NCI-H345 (cell line): Measurements from ENCODE around the gene RPRD1A.
"Not testable (repeated sequence)": the region's sequence is repeated elsewhere in the genome, so short reads cannot be mapped to it uniquely, and the experiment has no call there.

Source experiments
- DNase-seq: peaks from one replicate; lab custom pipeline; 2025; lab: John Stamatoyannopoulos, UW

Gene RPRD1A

DNA sequence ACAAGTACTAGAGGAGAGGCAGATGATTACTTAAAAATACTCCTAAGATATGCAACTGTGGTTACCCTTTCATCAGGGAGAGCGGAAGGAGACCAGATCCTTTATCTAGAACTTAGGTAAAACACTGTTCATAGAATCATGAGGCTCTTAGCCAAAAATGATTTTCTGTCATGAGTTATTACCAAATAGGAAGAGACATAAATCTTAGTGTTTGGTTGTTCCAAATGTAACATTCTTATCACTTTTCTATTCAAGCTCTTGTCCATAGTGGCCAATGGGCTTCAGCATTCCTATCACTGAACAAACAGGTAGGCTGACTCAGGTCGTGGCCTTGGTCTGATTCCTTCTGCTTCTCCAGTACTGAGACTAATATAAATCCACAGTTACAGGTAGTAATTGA is 38.5 kb downstream of the RPRD1A start:
- no peak for DNase-seq

DNA sequence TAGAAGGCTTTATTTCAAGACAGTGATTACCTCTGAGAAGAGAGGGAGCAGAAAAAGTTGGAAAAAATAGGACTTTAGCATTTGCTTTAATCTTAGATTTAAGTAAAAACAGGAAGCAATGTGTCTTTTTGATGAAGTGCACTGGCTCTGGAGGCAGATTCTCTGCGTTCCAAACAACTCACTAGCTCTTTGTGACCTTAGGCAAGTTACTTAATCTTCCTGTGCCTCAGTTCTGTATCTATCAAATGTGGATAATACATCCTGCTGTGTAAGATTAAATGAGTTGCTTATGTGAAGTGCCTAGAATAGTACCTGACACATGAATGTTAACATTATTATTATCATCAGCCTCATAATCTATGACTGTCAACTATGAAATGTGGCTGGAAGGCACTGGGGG is 42.3 kb downstream of the RPRD1A start:
- DNase-seq = no peak

DNA sequence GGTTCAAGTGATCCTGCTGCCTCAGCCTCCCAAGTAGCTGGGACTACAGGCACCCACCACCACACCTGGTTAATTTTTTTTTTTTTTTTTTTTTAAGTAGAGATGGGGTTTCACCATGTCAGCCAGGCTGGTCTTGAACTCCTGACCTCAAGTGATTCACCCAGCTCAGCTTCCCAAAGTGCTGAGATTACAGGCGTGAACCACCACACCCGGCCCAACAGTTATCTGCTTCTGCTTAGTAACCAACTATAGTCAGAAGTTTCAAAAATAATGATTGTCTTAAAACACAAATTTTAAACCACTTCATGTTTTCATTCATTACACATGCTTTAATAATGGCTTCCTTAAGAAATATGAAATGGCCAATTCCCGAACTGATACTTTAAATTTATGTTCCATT is 43.1 kb downstream of the RPRD1A start:
- not testable (repeated sequence) for DNase-seq

DNA sequence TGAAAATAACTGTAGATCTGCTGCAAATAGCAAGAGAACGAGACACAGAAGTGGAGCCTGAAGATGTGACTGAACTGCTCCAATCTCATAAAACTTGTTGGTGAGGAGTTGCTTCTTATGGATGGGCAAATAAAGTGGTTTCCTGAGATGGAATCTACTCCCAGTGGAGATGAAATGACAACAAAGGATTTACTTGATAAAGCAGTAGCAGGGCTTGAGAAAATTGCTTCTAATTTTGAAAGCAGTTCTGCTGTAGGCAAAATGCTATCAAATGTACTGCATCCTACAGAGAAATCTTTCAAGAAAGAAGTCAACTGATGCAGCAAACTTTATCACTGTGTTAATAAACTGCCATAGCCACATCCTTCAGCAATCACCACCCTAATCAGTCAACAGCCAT is 44.0 kb downstream of the RPRD1A start:
- DNase-seq = no peak

DNA sequence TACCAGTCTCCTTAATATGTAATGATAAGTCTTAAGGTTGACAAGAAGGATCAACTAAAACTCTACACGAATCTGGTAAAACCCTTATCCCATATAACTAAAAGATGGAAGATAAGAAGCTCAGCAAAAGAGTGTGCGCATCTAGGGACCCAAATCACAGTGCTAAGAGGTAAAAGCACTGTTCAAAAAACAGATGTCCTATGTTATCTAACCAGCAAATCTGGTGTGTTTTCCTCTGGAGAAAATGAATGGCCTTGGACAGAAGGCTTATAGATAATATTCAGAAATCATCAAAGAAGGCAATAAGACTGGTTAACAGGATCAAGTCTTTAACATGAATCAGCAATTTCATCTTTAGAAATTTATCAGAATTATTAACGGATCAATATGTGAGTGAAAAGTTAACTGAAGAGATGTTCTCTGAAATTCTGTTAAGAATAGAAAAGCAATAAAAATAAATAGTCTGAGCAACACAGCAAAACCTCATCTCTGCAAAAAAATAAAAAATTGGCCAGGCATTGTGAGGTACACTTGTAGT is 47.1 kb downstream of the RPRD1A start:
- no peak for DNase-seq

DNA sequence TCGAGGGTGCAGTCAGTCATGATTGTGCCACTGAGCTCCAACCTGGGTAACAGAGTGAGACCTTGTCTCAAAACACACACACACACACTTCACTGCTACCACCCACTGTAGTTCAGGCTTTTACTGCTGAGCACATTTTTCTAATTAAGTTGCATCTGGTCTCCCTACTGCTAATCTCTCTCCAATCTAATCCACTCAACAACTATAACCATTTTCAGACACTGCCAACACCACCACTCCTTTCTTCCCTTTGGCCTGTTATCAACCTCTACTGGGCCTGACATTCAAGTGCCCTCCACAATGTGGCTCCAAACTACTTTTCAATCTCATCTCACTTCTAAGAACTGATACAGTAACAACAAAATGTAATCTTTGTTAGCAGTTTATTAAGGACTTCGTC is 50.1 kb downstream of the RPRD1A start:
- no peak for DNase-seq

DNA sequence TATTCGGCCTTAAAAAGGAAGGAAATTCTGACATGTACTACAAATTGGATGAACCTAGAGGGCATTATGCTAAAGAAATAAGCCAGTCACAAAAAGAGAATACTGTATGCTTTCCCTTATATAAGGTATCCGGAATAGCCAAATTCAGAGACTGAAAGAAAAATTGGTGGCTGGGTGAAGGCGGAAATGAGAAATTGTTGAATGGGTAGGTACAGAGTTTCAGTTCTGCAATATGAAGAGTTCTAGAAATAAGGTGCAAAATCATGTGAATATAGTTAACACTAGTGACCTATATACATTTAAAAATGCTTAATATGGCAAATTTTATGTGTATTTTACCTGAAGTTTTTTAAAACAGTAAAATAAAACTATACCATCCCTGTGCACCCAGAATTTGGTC is 51.7 kb downstream of the RPRD1A start:
- DNase-seq = no peak

DNA sequence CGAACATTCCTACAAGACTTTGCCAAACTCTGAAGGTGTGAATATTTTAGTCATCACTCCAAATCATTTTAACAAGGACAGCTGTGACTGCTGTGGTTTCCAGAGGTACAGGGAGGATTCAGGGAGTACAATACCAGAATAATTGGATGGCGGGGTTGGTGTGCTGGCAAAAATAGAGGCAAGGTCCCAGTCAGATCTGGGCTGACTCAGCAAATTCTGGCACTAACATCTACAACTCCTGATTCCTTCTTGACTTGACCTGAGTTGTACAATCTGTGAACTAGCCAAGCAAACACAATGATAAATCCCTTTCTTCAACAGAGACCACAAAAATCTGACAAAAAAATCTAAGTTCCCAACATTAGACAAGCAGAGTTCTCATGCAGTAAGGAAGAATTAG is 54.5 kb downstream of the RPRD1A start:
- no peak for DNase-seq

DNA sequence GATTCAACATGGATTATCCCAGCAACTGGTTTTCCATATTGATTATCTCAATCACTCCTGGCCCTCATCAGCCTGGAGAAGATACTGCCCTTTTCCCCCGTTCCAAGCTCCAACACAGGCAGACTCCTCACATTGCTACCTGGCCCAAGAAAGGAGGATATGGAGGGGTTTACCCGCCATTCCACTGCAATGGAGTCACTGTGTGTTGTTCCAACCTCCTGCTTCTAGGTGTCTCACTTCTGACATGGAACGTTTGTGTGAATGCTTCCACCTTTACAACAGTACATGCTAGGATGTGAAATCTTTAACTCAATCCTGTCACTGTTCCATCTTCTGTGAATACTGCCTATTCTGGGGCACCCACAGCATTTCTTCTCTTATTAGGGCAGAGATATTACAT is 58.1 kb downstream of the RPRD1A start:
- no peak for DNase-seq

DNA sequence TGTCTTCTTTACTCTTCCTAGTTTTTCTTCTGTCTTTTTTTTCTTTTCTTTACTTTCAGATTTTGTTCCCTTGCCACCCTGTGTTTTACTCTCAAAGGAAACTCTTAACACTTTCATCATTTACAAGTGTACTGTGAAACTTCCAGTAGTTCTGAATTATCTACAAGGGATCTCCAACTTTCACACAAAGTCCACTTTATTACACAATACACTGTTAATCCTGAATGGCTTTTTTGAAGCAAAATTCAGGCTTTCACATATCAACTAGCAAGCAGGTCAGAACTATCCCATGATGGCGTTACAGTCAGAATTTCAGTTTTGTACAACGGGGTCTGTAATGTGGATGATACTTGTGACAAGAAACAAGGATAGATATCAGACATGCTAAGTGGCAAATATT is 60.4 kb downstream of the RPRD1A start:
- no peak for DNase-seq

DNA sequence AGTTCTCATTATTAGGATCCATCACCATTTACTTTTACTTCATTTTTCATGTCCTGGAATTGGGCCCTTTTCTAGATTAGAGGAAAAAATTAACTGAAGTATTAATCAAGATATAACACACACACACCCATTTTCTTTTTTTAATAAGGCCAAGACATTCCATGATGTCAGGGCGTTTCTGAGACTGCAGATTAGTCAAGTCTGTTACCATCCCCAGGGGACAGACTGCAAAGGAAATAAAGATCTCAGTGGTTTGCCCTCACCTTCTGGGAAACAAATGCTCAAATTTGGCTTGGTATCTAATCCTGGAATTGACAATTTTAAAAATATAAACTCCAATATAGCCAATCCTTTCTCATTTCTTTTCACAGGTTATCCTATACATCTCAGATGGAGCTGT is 67.4 kb downstream of the RPRD1A start:
- no peak for DNase-seq

DNA sequence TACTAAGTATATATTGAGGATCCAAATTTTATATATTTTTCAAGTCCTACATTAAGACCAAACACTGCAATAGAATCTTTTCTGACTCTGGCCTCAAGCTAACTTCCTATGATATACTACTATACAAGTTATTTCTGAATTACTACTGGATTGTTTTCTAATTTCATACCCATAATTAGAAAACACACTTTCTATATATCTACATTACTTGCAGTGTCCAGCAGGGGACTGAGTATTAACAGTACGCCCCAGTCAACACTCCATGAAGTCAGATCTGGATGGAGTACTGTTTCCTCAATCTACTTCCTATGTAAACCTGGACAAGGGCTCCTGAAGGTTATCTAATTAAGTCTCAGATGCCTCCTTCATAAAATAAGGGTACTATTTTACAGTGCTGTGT is 68.4 kb downstream of the RPRD1A start:
- no peak for DNase-seq

DNA sequence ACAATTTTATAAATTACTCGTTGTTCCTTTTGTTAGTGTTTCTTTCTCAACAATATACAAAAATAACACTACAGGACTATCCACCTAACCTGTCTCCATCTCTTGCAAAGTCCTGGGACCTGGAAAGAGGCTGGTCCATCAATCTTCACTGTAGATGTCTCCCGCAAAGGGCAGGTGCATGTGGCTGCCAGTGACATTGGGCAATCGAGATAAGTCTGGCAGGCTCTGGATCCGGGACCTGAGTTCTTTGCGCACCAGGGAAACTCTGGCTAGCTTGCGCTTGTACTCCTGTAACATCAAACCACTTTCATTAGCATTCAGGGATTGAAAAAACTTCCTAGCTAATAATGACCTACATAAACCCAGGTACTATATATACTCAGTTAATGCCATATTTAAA is 74.3 kb downstream of the RPRD1A start:
- DNase-seq = no peak

DNA sequence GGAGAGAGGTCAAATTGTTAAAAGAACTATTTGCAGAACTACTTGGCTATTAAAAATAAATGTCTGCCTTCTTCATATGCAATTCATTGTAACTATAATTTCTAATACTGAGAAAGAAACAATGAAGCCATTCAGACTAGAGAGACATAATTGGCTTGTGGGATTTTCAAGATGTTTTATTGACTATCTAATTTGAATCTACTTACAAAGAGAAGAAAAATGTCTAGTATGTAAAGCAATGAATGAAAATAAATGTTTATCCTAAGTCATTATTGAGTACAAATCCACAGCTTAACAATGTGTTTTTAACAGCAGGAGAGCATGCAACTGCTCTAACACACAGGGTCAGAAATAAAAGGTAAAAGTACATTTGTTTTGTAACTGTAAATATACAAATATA is 75.7 kb downstream of the RPRD1A start:
- DNase-seq = no peak

DNA sequence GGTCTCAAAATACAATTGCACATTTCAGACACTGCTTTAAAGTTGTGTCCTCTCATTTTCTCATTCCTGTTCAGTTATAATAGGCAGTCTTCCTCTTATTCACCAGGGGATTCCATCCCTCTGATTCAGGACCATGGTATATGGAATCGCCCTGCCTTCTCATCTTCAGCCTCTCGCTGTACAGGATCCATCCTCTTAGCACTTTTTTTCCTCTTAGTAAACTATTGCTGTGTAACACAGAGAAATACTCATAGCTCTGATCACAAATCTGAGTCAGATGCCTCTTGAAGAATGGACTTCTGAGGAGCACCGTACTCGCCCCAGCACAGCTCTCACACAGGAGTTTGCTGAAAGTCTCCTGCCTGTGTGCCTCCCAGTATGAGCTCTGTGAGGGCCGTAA is 83.5 kb downstream of the RPRD1A start:
- no peak for DNase-seq

DNA sequence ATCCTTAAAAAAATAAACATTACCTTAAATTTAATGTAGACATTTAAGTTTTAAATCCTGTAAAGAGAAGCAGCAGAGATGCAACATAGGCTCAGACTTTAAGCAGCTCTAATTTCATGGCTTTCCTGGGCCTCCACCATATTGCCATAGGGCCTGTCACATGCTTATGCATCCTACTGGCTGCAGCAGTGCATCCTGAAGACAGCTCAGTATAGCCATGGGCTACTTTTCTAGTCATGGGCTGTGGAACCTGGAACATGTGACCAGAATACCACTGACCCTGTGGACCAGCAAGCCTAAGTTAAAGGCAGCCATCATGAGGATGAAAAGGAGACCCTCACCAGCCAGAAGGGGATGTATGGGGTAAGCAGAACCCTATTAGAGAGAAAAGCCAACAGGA is 84.2 kb downstream of the RPRD1A start:
- DNase-seq = no peak

DNA sequence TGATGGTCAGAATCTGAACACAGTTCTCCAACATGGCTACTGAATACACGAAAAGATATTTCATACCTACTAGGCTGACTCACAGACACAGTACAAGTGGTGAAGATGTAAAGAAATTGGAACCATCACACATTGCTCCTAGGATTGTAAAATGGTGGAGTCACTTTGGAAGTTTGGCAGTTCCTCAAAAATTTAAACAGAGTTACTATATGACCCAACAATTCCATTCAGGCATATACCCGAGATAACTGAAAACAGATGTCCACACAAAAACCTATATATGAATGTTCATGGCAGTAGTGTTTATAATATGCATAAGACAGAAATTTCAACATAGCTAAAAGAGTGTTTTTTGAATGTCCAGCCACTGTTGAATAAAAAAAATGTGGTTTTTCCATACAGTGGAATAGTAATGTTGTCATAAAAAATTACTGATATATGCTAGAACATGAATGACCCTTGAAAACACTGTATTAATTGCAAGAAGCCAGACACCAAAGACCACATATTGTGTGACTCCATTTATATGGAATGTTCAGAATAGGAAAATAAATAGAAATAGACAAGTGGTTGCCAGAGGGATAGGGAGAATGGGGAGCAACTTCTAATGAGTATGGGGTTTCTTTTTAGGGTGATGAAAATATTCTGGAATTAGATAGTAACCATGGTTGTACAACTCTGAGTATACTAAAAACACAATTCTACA is 84.8 kb downstream of the RPRD1A start:
- DNase-seq = no peak

DNA sequence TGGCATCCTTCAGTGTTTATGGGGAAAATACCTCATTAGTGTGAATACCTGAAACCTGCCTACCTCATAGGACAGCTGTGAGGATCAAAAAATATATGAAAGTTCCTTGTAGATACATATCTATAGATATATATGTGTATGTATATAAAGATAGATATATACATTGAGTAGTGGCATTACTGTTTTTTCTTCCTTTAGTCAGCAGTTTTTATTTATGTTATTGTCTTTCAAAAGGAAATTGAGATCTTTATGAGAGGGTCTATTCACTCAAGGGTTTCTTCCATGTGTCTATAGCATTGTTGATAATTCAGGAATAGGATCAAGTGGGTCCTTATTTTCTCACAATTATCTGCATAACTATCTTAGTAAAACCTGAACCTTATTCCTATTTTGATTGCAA is 88.2 kb downstream of the RPRD1A start:
- no peak for DNase-seq

DNA sequence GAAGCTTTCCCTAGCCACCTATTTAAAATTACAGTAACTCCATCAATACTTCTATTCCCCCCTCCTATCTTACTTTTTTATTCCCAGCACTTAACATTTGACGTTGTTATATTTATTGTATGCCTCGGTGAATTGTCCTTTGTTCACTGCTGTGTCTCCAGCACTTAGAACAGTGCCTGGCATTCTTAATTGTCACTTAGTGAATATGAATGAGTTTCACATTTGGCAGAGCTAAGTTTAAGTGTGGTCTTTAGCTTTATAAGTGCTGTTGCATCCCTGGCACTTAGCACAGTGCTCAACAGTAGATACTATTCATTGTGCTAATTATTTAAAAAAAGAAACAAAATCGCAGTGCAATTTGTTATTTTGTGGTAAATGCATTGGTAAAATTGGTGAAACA is 93.2 kb downstream of the RPRD1A start:
- no peak for DNase-seq

DNA sequence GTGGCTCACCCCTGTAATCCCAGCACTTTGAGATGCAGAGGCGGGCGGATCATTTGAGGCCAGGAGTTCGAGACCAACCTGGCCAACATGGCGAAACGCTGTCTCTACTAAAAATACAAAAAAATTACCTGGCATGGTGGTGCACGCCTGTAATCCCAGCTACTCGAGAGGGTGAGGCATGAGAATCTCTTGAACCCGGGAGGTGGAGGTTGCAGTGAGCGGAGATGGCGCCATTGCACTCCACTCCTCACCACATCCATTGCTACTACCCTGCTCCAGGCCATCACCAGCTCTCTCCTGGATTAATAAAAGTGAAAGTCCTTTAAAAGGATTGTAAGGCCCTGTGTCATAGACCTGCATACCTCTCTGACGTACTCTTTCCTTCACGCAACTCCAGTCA is 93.7 kb downstream of the RPRD1A start:
- DNase-seq = no peak

DNA sequence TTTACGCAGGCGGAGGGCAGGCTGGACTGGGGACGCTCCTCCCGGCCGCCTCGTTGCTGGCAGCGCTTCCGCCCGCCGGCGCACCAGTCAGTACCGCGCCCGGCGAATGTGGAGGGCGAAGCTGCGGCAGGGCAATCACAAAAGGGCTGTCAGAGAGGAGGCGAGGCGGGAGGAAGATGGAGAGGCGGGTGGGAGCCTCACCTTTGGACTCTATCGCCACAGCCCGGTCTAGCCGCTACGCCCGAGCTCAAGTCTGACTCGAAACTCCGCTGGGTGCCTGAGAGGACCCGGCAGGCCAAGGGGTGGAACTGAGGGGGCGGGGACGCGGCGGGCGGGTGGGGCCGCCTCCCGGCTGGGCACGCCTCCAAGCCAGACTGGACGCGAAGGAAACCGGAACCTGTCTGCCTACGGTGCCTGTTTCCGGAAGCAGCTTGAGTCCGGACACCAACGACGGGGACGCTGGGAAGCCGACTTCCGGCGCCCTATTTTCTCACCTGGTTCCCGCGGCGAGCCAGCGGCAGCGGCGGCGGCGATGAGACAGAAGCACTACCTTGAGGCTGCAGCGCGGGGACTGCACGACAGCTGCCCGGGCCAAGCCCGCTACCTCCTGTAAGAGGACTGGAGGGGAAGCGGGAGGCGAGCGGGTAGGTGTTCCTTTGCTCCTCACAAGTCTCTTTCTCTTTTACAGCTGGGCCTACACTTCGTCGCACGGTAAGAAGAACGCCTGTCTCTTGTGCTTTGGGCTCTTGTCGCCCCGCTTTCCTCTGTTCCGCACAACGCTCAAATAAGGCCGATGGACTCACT is 95.0 kb downstream of the RPRD1A start, which contains the start of gene RMP24:
Gene RMP24, plus strand, starts transcription at position 483 of the 804 bp plus-strand sequence.
- DNase-seq = peak; percentile 97

DNA sequence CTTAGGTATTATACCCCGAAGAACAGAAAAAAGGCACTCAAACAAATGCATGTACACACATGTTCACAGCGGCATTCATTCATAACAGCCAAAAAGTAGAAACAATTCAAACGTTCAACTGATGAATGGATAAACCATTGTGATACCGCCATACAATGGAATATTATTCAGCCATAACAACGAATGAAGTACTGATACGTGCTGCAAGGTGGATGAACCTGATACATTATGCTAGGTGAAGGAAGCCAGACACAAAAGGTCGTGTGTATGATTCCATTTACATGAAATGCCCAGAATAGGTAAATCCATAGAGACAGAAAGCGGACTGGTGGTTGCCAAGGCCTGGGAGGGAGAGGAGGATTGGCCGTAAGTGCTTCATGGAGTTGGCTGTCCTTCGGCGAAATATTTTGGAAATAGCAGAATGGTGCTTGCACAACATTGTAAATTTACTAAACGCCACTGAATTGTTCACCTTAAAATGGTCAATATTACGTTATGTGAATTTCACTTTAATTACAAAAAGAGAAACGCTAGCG is 95.6 kb downstream of the RPRD1A start:
- peak; percentile 36 for DNase-seq

DNA sequence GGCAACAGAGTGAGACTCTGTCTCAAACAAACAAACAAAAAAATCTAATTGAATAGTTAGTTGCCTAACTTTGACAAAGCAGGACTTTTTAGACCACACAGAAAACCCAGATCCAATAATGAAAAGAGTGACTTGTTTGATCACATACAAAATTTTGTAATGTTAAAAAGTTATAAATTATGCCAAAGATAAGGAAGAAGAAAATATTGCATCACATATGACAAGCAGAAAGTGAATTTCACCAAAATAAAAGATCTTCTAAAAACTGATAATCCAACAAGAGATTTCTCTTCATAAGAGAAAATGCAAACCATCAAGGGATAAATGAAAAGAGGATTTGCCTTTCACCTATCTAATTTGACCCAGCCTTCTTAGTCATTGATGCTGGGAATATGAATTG is 97.7 kb downstream of the RPRD1A start:
- no peak for DNase-seq
